GM18517 (cell line): ENCODE data around the gene XXYLT1.
"Not testable (repeated sequence)": the region's sequence is repeated elsewhere in the genome, so short reads cannot be mapped to it uniquely, and the experiment has no call there.

Experiments used
- ATAC-seq: cut with Tn5 transposase; IDR thresholded peaks from one replicate; pipeline ENCODE4 v1.9.1; 2021; ENCODE audit warnings: mild to moderate bottlenecking, moderate library complexity; ENCODE audit not compliant: unreplicated experiment

The XXYLT1 gene

DNA sequence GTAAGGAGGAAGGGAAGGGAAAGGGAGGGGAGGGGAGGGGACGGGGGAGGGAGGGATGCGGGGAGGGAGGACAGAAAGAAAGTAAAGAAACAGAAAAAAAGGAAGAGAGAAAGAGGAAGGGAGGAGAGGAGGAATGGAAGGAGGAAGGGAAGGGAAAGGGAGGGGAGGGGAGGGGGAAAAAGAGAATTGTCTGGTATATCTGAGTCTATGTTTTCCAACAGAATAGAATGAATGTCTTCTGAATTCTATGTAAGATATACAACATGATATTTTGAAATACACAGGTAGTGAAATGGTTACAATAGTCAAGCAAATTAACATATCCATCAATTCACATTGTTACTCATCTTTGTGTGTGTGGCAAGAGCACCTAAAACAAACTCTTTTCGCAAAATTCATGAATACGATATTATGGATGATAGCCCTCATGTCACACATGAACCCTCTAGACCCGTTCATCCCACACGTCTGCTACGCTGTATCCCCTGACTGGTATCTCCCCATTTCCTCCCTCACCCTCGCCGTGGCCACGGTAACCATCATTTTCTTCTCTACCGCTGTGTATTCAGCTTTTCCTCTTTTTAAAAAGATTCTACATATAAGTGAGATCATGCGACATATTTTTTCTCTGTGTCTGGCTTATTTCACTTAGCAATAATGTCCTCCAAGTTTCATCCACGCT, 168.9 kb downstream of the XXYLT1 start:
- ATAC-seq = no peak

DNA sequence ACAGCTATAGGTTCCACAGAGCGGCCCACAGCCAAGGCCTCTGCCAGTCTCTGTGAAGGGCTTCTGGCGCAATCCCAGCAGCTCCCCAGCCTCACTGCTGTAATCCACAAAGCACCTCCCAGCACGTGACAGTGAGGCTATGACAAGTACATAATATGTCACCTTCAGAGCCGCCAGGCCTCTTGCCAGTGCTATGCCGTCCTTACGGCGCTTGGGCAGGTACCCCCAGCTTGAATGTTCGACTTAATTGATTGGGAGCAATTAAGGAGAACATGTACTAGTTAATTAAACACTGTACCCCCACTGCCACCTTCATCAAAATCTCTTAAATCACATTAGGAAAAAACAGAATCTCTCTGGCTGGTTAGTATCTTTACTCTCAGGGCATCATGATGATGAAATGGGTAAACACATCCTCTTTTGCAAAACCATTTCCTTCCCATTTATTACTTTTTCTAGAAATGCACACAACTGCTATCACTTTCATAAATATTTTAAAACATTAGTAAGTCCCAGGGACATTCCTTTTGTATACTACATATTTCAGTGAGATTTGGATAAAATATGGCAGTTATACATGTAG, 169.9 kb downstream of the XXYLT1 start:
- ATAC-seq = no peak

DNA sequence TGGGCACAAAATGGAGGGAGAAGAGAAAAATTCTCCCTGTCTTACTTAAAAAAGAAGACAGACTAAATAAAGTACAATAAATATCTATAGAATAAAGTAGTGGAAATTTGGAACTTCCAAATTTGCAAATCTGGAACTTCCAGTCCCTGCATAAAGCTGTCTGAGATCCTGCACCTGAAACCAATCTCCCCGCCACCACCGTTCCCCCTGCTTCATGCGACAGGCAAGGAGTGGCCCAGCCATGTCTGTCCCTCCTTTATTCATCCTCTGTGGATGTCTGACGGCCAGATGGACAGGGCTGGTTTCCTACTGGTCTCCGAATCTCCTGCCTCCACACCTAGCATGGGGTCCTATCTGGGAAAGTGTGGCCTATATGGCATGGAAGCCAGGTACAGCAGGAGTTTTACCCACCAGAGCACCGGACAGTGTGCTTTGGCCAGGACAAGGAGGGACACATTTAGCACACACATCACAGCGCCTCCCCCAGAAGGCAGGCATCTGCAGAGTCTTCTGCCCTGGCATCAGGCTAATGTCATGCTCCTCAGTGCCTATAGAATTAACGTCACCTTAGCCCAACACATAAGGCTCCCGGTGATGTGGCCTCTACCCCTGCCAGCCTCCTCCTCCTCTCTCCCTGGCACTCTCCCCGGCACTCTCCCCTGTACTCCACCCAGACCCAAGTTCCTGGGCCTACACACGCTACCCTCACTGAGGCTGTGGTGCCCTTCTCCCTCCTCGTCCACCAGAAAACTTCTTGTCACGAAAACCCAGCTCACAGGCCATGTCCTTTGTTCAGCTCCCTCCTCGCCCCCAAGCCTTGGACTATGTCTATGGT, 170.8 kb downstream of the XXYLT1 start:
- ATAC-seq = no peak

- no peak for ATAC-seq
Measured at GRCh38 chr3:195098741-195099525, 172.0 kb downstream of the XXYLT1 start.

- ATAC-seq = no peak
Measured at GRCh38 chr3:195097331-195098255, 173.4 kb downstream of the XXYLT1 start.

DNA sequence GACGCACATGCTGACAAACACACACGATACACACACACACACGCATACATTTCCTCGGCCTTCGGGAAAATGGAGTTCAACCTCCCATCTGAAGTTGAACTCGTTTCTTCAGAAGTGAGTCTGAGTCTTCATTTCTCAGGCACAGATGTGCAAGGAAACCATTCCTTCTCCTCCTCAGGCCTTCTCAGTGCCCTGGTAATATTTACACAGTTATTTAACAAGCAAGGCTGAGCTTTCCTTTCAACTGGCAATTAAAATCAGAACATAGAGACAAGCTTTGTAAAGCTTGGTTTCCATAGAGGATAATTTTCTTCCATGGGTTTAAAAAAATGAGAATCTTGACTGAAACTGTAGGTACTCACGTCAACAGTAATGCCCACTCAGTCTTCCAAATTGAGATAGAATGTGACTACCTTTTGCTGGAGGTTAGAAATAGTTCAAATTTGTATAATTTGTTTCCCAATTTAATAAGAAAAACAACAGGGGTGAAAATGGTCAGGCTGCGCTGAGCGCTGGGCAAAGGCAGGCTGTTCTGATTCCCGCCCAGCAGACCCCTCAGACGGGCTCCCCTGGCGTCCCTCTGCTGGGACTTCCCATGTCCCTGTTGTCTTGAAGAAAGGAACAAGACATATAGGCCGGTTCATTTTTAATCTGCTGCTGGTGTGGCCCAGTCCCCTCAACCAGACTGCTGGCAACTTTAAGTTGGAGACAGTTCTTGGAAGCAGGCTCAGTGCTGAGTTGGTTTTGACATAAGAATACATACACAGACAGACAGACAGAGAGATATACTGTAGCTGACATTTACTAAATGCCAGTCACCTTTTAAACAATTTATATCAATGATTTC, 174.3 kb downstream of the XXYLT1 start:
- ATAC-seq = no peak

- no peak for ATAC-seq
Measured at GRCh38 chr3:195096053-195096452, 174.9 kb downstream of the XXYLT1 start.

GRCh38 chr3:195095704-195096036, 175.3 kb downstream of the XXYLT1 start:
- no peak for ATAC-seq

- peak; percentile 70 for ATAC-seq
Measured at GRCh38 chr3:195095035-195095703, 175.8 kb downstream of the XXYLT1 start.

DNA sequence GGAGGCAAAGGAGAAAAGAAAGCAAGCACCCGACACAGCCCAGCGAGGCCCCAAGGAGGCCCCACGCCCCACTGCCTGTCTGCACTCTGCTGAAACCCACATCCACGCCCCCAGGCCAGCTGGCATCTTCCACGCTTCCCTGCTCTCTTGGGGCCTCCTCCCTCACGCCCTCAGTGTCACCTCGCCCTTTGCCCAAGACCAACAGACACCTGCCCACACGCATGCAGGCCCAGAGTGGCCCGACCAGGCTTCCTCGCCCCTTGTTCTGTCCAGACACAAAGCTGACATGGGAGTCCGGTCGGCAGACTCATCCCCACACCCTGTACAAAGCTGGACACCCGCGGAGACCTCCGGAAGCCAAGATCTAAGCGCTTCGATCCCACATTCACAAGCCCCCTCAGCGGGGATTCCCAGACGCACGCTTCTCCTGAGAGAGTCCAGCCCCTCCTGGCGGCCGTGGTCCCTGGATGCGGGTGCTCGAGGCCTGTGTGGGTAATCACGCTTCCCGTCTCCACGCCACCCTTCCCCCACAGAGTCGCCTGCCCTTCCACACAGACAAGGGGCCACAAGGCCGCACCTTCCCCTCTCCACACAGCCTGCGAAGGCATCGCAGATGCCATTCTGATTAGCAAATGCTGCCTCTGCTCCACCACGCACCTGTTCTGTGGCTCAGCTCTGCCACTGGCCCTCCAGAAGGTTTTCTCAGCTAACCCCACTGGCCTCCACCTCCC, 176.6 kb downstream of the XXYLT1 start:
- ATAC-seq = peak; percentile 81

GRCh38 chr3:195093731-195094130, 177.2 kb downstream of the XXYLT1 start:
- ATAC-seq = no peak

GRCh38 chr3:195087840-195088601, 182.9 kb downstream of the XXYLT1 start:
- ATAC-seq = not testable (repeated sequence)

- no peak for ATAC-seq
Measured at GRCh38 chr3:195087328-195087727, 183.6 kb downstream of the XXYLT1 start.

DNA sequence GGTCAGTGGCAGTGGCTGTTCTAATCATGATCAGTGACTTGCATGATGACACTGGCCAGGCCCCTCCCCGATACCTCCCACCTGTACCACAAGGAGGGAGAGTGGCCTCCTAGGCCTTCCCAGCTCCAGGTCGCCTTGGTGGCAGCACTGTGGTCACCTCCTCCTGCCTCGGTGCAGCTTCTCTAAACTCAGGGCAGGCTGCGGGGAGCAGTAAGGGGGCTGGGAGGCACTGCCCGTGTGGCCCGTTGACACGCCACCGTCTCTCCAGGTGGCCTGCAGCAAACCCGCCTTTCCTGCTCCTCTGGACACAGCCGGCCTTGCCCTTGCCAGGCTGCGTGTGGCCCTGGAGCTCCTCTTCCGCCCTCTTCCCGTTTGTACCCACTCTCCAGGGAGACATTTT, 184.1 kb downstream of the XXYLT1 start:
- no peak for ATAC-seq

DNA sequence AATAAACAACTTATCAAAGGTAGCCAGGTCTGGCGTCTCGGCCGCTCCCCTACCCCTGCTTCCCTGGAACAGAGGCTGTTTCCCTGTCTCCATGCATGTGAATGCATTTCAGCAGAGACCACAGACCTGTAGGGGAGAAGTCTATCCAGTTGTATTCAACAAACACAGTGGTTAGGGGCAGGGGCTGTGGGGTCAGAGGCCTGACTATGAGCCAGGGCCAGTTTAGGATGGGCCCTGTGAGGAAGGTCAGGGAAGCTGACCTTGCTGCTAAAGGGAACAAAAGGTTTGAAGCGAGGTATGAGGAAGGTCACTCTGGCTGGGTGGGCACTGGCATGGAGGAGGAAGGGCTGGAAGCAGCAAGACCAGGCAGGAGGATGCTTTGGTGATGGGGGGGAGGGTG, 184.6 kb downstream of the XXYLT1 start:
- ATAC-seq = no peak

DNA sequence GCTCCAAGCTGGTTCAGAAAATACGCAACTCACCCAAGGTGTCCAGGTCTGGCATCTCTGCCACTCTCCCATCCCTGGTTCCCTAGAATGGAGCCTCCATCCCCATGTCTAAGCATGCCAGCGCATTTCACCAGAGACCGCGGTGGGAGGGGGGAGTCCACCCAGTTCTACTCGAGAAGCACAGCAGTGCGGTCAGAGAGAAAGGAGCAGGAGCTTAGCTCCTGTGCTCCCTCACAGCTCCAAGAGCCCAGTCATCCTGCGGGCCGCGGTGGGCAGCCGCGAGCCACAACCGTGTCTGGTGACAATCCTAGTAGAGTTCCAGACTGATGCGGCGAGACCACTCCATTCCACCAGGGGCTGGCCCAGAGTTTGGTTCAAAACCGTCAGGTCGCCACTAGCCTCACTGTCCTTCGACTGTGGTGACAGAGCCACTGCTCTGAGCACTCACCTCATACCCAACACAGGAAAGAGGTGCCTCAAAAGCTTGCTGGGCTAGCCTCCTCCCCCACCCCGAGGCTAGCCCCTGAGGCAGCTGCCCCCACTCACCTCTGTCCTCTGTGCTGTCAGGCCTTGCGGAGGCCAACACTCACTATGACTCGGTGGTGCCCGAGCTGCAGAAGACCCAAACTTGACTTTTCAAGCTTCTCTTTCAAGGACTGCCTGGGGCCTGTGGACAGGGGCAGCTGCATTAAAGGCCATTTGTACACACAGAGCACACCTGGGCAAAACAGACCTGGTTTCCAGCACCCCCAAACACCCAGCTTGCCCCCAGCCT, 185.4 kb downstream of the XXYLT1 start:
- no peak for ATAC-seq

DNA sequence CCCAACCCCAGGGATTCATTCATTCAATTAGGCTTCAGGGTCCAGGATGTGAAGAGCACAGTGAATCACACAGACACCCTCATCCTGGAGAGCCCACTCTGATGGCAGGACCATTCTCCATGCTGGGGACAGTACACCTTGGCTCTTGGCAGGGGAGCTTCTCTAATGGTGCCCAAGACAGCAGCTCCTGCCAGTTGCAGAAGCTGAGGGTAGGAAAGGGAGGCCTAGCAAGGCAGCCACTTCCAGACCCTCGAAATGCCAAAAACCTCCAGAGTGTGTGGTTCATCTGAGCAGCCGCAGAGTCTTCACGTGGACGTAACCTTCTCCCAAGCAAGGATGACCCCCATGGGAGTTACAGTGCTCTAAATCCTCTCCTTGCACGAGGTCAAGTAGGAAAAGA, 186.2 kb downstream of the XXYLT1 start:
- no peak for ATAC-seq
